SK-N-SH (cell line): ENCODE measurements around the gene AQP3. TPM values are rescaled to one million over a fixed set of nuclear protein-coding genes. Genes with fewer than 3 reads are reported as not detected.

Experiments
- CTCF ChIA-PET: fragments of 300-600, 350-600 bp; formaldehyde crosslinking; extraction: SDS; loops from one replicate; lab custom pipeline; 2021; lab: Yijun Ruan, JAX
- POLR2A ChIA-PET: fragments of 350-600 bp; sonication (Branson Sonifier 250); formaldehyde crosslinking; extraction: SDS; loops from one replicate; lab custom pipeline; 2020; ENCODE audit warnings: antibody characterized with exemption, inconsistent platforms; lab: Yijun Ruan, JAX
- DNase-seq: peaks from one replicate; pipeline ENCODE4 v3.0.0; 2012
- H2AFZ ChIP-seq: fragments of 200-600 bp; sonication (generic); 2 replicates; pipeline ENCODE4 v1.8.1; 2016; ENCODE audit warnings: antibody characterized with exemption, mild to moderate bottlenecking, low read depth
- H3F3A ChIP-seq: fragments of 200-600 bp; sonication (generic); replicated peaks from 2 replicates; pipeline ENCODE3; 2016; ENCODE audit warnings: antibody characterized with exemption, mild to moderate bottlenecking; ENCODE audit not compliant: insufficient read depth
- H3K27ac ChIP-seq, 2 experiments: fragments of 200-500 bp in 1 of 2; fragments of 200-600 bp in 1 of 2; sonication (Bioruptor generic) in 1 of 2; sonication (generic), shearing (Covaris generic) in 1 of 2; 2 replicates each; pipeline versions ENCODE4 v1.5.1 to v1.6.1; 2014 to 2016; ENCODE audit warnings: low read depth in 2 of 2, inconsistent platforms in 1 of 2, low read length in 1 of 2, mild to moderate bottlenecking in 1 of 2, mixed read lengths in 1 of 2
- H3K27me3 ChIP-seq: fragments of 200-600 bp; sonication (generic), shearing (Covaris generic); 2 replicates; pipeline ENCODE4 v1.6.1; 2016; ENCODE audit warnings: mixed run types; ENCODE audit not compliant: insufficient read depth
- H3K36me3 ChIP-seq, 2 experiments: fragments of 200-500 bp in 1 of 2; fragments of 200-600 bp in 1 of 2; sonication (Bioruptor generic) in 1 of 2; sonication (generic) in 1 of 2; replicated peaks in 1 of 2; 2 replicates each; pipeline versions ENCODE3 to v1.5.1; 2014 to 2016; ENCODE audit warnings: low read length in 1 of 2, mild to moderate bottlenecking in 1 of 2; ENCODE audit not compliant: insufficient read depth in 2 of 2, control insufficient read depth in 1 of 2
- H3K4me1 ChIP-seq, 2 experiments: fragments of 200-500 bp in 1 of 2; fragments of 200-600 bp in 1 of 2; sonication (Bioruptor generic) in 1 of 2; sonication (generic), shearing (Covaris generic) in 1 of 2; 2 replicates each; pipeline versions ENCODE4 v1.5.1 to v1.6.1; 2014 to 2016; ENCODE audit warnings: low read depth in 1 of 2, low read length in 1 of 2, mixed run types in 1 of 2; ENCODE audit not compliant: insufficient read depth in 2 of 2, control insufficient read depth in 1 of 2
- H3K4me2 ChIP-seq: fragments of 200-600 bp; sonication (generic), shearing (Covaris generic); 2 replicates; pipeline ENCODE4 v1.6.1; 2017; ENCODE audit warnings: mixed run types
- H3K4me3 ChIP-seq, 2 experiments: fragments of 200-500 bp in 1 of 2; fragments of 200-600 bp in 1 of 2; sonication (Bioruptor generic) in 1 of 2; sonication (generic), shearing (Covaris generic) in 1 of 2; 2 replicates each; pipeline versions ENCODE4 v1.5.1 to v1.8.1; 2014 to 2016; ENCODE audit warnings: low read depth in 2 of 2, inconsistent platforms in 1 of 2, low read length in 1 of 2, mild to moderate bottlenecking in 1 of 2, mixed read lengths in 1 of 2, moderate library complexity in 1 of 2
- H3K79me2 ChIP-seq: fragments of 200-600 bp; sonication (generic); 2 replicates; pipeline ENCODE4 v1.8.1; 2017; ENCODE audit warnings: mild to moderate bottlenecking; ENCODE audit not compliant: insufficient read depth
- H3K9ac ChIP-seq: fragments of 200-600 bp; sonication (generic); 2 replicates; pipeline ENCODE4 v1.6.1; 2017; ENCODE audit warnings: mixed run types
- H3K9me2 ChIP-seq: fragments of 200-600 bp; sonication (generic); 2 replicates; pipeline ENCODE4 v1.6.1; 2017; ENCODE audit warnings: mixed run types
- H3K9me3 ChIP-seq: fragments of 200-600 bp; sonication (generic); 2 replicates; pipeline ENCODE4 v1.6.1; 2017; ENCODE audit warnings: mixed run types, mild to moderate bottlenecking, moderate library complexity
- H4K20me1 ChIP-seq: fragments of 200-600 bp; sonication (generic); 2 replicates; pipeline ENCODE4 v1.6.1; 2017; ENCODE audit warnings: mild to moderate bottlenecking, mixed run types; ENCODE audit not compliant: insufficient read depth
- FOXJ3 ChIP-seq: sonication (generic); formaldehyde crosslinking; IDR thresholded peaks from 2 replicates; pipeline ENCODE4 v1.5.1; 2020; ENCODE audit warnings: mild to moderate bottlenecking, missing genetic modification reagents
- GATA2 ChIP-seq: sonication (generic); formaldehyde crosslinking; IDR thresholded peaks from 2 replicates; pipeline ENCODE4 v1.5.0; 2020; ENCODE audit warnings: mild to moderate bottlenecking, missing genetic modification reagents
- IRF3 ChIP-seq: fragments of 150-350 bp; IDR thresholded peaks from 2 replicates; pipeline ENCODE4 v1.6.1; 2016; ENCODE audit warnings: mild to moderate bottlenecking, low read depth, low read length
- JUND ChIP-seq: IDR thresholded peaks from 2 replicates; pipeline ENCODE4 v1.4.0; 2012
- MAX ChIP-seq: IDR thresholded peaks from 2 replicates; pipeline ENCODE4 v1.4.0; 2012; ENCODE audit warnings: low read depth
- PBX3 ChIP-seq: IDR thresholded peaks from 2 replicates; pipeline ENCODE4; 2012
- POLR2AphosphoS5 ChIP-seq: IDR thresholded peaks from 2 replicates; pipeline ENCODE4 v1.6.1; 2012; ENCODE audit warnings: low read depth, low read length
- RCOR1 ChIP-seq: fragments of 150-350 bp; IDR thresholded peaks from 2 replicates; pipeline ENCODE4 v1.6.1; 2017; ENCODE audit warnings: antibody characterized with exemption, low read length
- RXRA ChIP-seq: IDR thresholded peaks from 2 replicates; pipeline ENCODE4 v1.4.0; 2012; ENCODE audit warnings: low read depth, mild to moderate bottlenecking, borderline replicate concordance
- TCF12 ChIP-seq: IDR thresholded peaks from 2 replicates; pipeline ENCODE4 v1.4.0; 2012
- TEAD4 ChIP-seq: IDR thresholded peaks from 2 replicates; pipeline ENCODE4 v1.4.0; 2012; ENCODE audit warnings: mild to moderate bottlenecking, borderline replicate concordance; ENCODE audit not compliant: insufficient read depth
- USF1 ChIP-seq: IDR thresholded peaks from 2 replicates; pipeline ENCODE4 v1.4.0; 2012; ENCODE audit warnings: low read depth, borderline replicate concordance
- USF2 ChIP-seq: fragments of 150-350 bp; IDR thresholded peaks from 2 replicates; pipeline ENCODE4 v1.6.1; 2017; ENCODE audit warnings: antibody characterized with exemption, low read length, low read depth, borderline replicate concordance
- ZBTB33 ChIP-seq: IDR thresholded peaks from 2 replicates; pipeline ENCODE4 v1.4.0; 2012; ENCODE audit warnings: low read depth, borderline replicate concordance
- WGBS: methylation state at CpG from one replicate; pipeline ENCODE4 v1.1.6; 2017; ENCODE audit warnings: low lambda C conversion rate; 5-methylcytosine and 5-hydroxymethylcytosine counted together
- polyA plus RNA-seq, 3 experiments: library from polyadenylated mRNA; depleted of rRNA; stranded (reverse); fragments of >200 nt; gene quantifications; 2 replicates each; pipeline ENCODE4 v1.2.3, GENCODE V29; 2012

The AQP3 gene
- polyA plus RNA-seq, 1 of the 3 experiments (the other 2 are of a cell fraction) = 0.64 TPM

- Histone ChIP-seq H3K9ac (no peak overlapping the region), H3K79me2 (no peaks in the 10 kb centered on the region), H3K27ac (no peak overlapping the region), H3F3A (no peaks in the 10 kb centered on the region), H3K9me2 (no peaks in the 10 kb centered on the region), H3K4me1 (no peaks in the 10 kb centered on the region), H4K20me1 (no peaks in the 10 kb centered on the region), H3K4me3 (no peak overlapping the region), H3K9me3 (no peaks in the 10 kb centered on the region), H3K36me3 (no peaks in the 10 kb centered on the region), H2AFZ (no peak overlapping the region), H3K4me2 (no peak overlapping the region), H3K27me3 (no peaks in the 10 kb centered on the region)
- DNase-seq = no peak
- TF ChIP-seq IRF3 = no peak
- no peak for TF ChIP-seq ZBTB33
- TF ChIP-seq FOXJ3 = no peak
- TF ChIP-seq POLR2AphosphoS5 = no peak
- no peak for TF ChIP-seq USF1
- TF ChIP-seq MAX = no peak
- TF ChIP-seq TEAD4 = no peak
- TF ChIP-seq TCF12 = no peak
- TF ChIP-seq USF2 = no peak
- TF ChIP-seq PBX3 = no peak
- no peak for TF ChIP-seq GATA2 (CRISPR knock-in tag)
- TF ChIP-seq RXRA = no peak
- no peak for TF ChIP-seq RCOR1
- no peak for TF ChIP-seq JUND
- ChIA-PET POLR2A (no interaction called here), CTCF (interaction anchor here (1.4 to 2.4 kb wide), 2 partner anchors 46 to 59 kb away, joined by 9 read pairs; no protein-coding TSS in a partner anchor)
- WGBS = 78% methylated on average over 3 of the region's 3 CpGs
Measured at GRCh38 chr9:33407061-33407460, 40.3 kb downstream of the AQP3 start.
